ENCODE data around the gene DUSP10.

The DUSP10 gene

GRCh38 chr1:221741703-221742554 lies at the start of gene DUSP10:
Gene DUSP10 (minus strand): TSS chr1:221742089. CDS start chr1:221739744, 2,345 bp downstream.
- peak; percentile 99 for DNase-seq

GRCh38 chr1:221788466-221788865 lies 46.6 kb upstream of the DUSP10 start:
- DNase-seq, result no peak

- no peak for DNase-seq
These were observed 44.8 kb upstream of the DUSP10 start for GRCh38 chr1:221786647-221787046.

GRCh38 chr1:221783936-221784335 lies 42.0 kb upstream of the DUSP10 start:
- DNase-seq, result no peak

GRCh38 chr1:221783437-221783836 lies 41.5 kb upstream of the DUSP10 start:
- DNase-seq, result no peak

- DNase-seq, result no peak
These were observed 41.1 kb upstream of the DUSP10 start for GRCh38 chr1:221782970-221783369.

GRCh38 chr1:221782477-221782876 lies 40.6 kb upstream of the DUSP10 start:
- peak; percentile 13 for DNase-seq

- DNase-seq, result no peak
These were observed 39.3 kb upstream of the DUSP10 start for GRCh38 chr1:221781102-221781755.

GRCh38 chr1:221780175-221780574 lies 38.3 kb upstream of the DUSP10 start:
- DNase-seq, result no peak

- DNase-seq, result no peak
These were observed 37.9 kb upstream of the DUSP10 start for GRCh38 chr1:221779771-221780170.

- no peak for DNase-seq
These were observed 36.8 kb upstream of the DUSP10 start for GRCh38 chr1:221778535-221779142.

- DNase-seq, result no peak
These were observed 36.2 kb upstream of the DUSP10 start for GRCh38 chr1:221778125-221778524.

- DNase-seq, result no peak
These were observed 35.7 kb upstream of the DUSP10 start for GRCh38 chr1:221777431-221778072.

- DNase-seq, result no peak
These were observed 34.8 kb upstream of the DUSP10 start for GRCh38 chr1:221776495-221777301.

GRCh38 chr1:221775206-221775605 lies 33.3 kb upstream of the DUSP10 start:
- no peak for DNase-seq

- no peak for DNase-seq
These were observed 32.4 kb upstream of the DUSP10 start for GRCh38 chr1:221774054-221774842.

GRCh38 chr1:221773383-221773782 lies 31.5 kb upstream of the DUSP10 start:
- DNase-seq, result no peak

GRCh38 chr1:221772117-221772516 lies 30.2 kb upstream of the DUSP10 start:
- DNase-seq, result no peak

- no peak for DNase-seq
These were observed 26.7 kb upstream of the DUSP10 start for GRCh38 chr1:221768444-221769066.

GRCh38 chr1:221766210-221766609 lies 24.3 kb upstream of the DUSP10 start:
- DNase-seq, result no peak

- DNase-seq, result no peak
These were observed 23.6 kb upstream of the DUSP10 start for GRCh38 chr1:221765527-221765926.
